Stimulated activated CD4-positive, alpha-beta T cell treated with anti-CD3 and anti-CD28 coated beads, Interleukin-4, amount 100 ng/mL, for 4 hours (primary cell): ENCODE measurements around the gene MYH16.

ENCODE experiments used
- DNase-seq, 2 experiments: peaks; one replicate each; pipeline ENCODE4 v3.0.0-alpha.2; 2020

Gene MYH16

GRCh38 chr7:99359465-99360154 lies 87.0 kb downstream of the MYH16 start:
- no peak for DNase-seq
